ENCODE results near the gene COLGALT1. TPM values are rescaled to one million over a fixed set of nuclear protein-coding genes. Genes with fewer than 3 reads are reported as not detected.

The COLGALT1 gene
- total RNA-seq, 1 experiment from 2014 or later, result 48.5 TPM

GRCh38 chr19:17604372-17605025 lies 49.0 kb downstream of the COLGALT1 start:
- Histone ChIP-seq H3K23me2 (ENCODE audit: insufficient read length, low read depth, low read length, poor library complexity, severe bottlenecking) (no peaks in the 10 kb centered on the region), H4K20me1 (ENCODE audit: control insufficient read depth, insufficient read depth, insufficient read length) (no peaks in the 10 kb centered on the region), H2BK12ac (ENCODE audit: insufficient read length, low read depth, low read length) (no peak overlapping the region), H2AK5ac (ENCODE audit: insufficient read length, low read length) (no peak overlapping the region), H4K8ac (replicated peaks; ENCODE audit: insufficient read length, low read depth, low read length) (no peak overlapping the region), H3K18ac (ENCODE audit: insufficient read length, low read depth, low read length) (no peak overlapping the region), H4K5ac (ENCODE audit: insufficient read length, low read depth, low read length) (no peak overlapping the region), H2AFZ (ENCODE audit: low read length) (no peak overlapping the region), H3K79me2 (ENCODE audit: insufficient read depth, low read length) (no peaks in the 10 kb centered on the region), H3K27ac (ENCODE audit: insufficient read length, low read depth, low read length) (no peak overlapping the region), H3K4ac (ENCODE audit: low read depth, low read length) (no peak overlapping the region), H2BK20ac (ENCODE audit: low read depth, low read length, poor library complexity, severe bottlenecking) (no peak overlapping the region), H2BK120ac (ENCODE audit: low read depth, low read length, poor library complexity, severe bottlenecking) (no peak overlapping the region), H3K4me2 (ENCODE audit: insufficient read depth, insufficient read length, low read length) (no peak overlapping the region), H3T11ph (ENCODE audit: low read length) (no peak overlapping the region), H3K79me1 (ENCODE audit: insufficient read depth, low read depth, low read length, poor library complexity, severe bottlenecking) (no peaks in the 10 kb centered on the region), H3K4me1 (ENCODE audit: insufficient read depth, low read length) (no peaks in the 10 kb centered on the region; the same call in 1 of the 2 replicates), H3K9ac (ENCODE audit: extremely low read depth, insufficient read length, low read length) (no peak overlapping the region), H3K9me3 (ENCODE audit: control insufficient read depth, low read depth, low read length) (no peaks in the 10 kb centered on the region), H2BK15ac (ENCODE audit: low read depth, low read length) (no peak overlapping the region), H2BK5ac (ENCODE audit: insufficient read length, low read length) (no peak overlapping the region), H3K27me3 (ENCODE audit: insufficient read depth, low read length) (no peaks in the 10 kb centered on the region), H3K23ac (ENCODE audit: insufficient read length, low read depth, low read length) (no peak overlapping the region), H4K91ac (ENCODE audit: insufficient read length, low read depth, low read length) (no peak overlapping the region), H3K14ac (ENCODE audit: insufficient read depth, low read length) (no peak overlapping the region), H3K56ac (ENCODE audit: insufficient read length, low read depth, low read length) (no peak overlapping the region)
- Mint-ChIP-seq H3K9me3 (no peaks in the 10 kb centered on the region; a peak in 1 of 5 replicates), H3K27me3 (ENCODE audit: low read depth) (peaks cover 22% of the 10 kb centered on the region), H3K27ac (peak overlapping the region in 1 of 3 experiments; percentile 49; a peak in 2 of 7 replicates), H3K36me3 (ENCODE audit: insufficient read depth in 1 of 3, low read depth in 3 of 3) (peaks cover 3 to 6% (median 5%) of the 10 kb centered on the region in 3 experiments; a peak in 6 of 7 replicates), H3K4me1 (peaks cover 35 to 42% of the 10 kb centered on the region in 2 experiments), H3K4me3 (no peak overlapping the region; a peak in 1 of 5 replicates)
- WGBS (ENCODE audit: extremely low coverage, insufficient read length, low lambda C conversion rate), result no CpG with 5 or more reads among the region's 8 CpGs
- DNase-seq, result no peak
- no peak for TF ChIP-seq CTCF (conservative IDR thresholded peaks at IDR 0.05)
